Activated T-cell treated with anti-CD3 and anti-CD28 coated beads for 24 hours (primary cell): Measurements from ENCODE around the gene CDKN1A.
A peak's percentile ranks its signal among the peaks of the same experiment; 100 is the strongest.

ENCODE experiments used
- DNase-seq: peaks from one replicate; pipeline ENCODE4 v3.0.0-alpha.2; 2020; ENCODE audit warnings: low read depth

The CDKN1A gene

DNA sequence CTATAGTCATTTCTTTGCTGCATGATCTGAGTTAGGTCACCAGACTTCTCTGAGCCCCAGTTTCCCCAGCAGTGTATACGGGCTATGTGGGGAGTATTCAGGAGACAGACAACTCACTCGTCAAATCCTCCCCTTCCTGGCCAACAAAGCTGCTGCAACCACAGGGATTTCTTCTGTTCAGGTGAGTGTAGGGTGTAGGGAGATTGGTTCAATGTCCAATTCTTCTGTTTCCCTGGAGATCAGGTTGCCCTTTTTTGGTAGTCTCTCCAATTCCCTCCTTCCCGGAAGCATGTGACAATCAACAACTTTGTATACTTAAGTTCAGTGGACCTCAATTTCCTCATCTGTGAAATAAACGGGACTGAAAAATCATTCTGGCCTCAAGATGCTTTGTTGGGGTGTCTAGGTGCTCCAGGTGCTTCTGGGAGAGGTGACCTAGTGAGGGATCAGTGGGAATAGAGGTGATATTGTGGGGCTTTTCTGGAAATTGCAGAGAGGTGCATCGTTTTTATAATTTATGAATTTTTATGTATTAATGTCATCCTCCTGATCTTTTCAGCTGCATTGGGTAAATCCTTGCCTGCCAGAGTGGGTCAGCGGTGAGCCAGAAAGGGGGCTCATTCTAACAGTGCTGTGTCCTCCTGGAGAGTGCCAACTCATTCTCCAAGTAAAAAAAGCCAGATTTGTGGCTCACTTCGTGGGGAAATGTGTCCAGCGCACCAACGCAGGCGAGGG lies 594 bp upstream of the CDKN1A start:
- no peak for DNase-seq

DNA sequence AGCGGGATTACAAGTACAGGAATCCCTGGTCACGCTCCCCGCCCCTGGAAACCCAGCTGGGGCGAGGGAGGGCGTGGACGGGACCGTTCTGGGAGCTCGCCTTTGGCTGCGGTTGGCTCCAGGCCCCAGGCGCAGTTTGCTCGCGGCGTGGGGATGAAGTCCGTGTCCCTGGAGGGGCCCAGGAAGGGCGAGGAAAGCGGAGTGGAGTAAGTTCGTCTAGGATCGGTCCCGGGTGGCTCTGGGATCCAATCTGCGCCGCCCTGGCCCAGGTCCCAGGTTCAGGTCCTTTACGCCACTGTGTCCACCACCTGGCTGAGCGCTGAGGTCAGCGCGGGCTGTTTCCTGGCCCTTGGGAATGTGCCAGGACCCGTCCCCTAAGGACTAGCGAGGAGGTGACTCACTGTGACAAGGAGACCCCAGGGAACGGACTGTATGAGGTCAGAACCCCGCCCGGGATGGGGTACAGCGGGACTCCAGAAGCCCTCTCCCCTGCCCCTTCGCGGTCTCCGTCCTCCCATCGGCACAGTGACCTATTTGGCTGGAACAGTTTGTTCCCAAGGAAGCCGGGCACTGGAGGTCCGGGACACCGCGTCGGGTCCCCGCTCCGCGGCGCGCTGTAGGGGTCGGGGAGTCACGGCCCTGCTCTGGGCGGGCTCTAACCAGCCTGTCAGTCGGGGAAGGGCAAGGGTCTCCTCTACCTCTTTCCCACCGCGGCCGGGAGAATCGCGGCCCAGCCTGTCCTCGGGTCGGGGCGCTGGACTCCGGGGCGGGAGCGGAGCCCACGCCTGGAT lies 724 bp downstream of the CDKN1A start:
- DNase-seq, result no peak

DNA sequence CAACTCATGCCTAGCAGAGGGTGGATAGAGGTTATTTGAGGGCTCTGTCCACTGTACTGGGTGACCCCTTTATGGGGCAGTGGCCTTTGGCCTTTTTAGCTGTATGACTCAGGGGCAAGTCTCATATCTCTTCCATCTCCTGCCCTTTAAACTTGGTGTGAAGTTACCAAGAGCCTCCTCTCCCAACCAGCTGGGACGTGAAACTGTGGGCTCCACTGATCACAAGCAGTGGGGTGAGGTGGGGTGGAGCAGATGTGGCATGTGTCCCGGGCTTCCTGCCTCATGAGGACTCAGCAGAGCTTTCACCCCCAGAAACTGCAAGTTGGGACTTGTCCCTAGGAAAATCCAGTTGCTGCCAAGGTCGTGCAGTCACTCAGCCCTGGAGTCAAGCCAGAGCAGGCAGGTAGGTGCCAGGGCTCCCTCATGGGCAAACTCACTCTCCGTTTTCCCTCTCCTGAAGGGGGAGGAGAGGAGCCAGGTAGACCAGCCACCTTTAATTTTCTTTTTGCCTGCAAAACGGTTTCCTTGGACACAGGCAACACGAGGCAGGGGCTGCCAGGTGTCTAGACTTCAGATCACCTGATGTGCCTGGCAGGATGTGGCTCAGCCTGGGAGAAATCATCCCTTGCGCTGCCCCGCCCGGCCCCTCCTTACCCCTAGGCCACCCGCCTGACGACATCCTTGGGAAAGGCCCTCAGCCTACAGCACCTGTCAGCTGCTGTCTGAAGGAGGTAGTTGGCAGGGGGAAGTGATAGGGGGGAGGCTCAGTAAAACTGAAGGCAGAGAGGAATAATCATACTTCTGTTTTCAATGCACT lies 4.0 kb downstream of the CDKN1A start:
- peak; percentile 45 for DNase-seq

DNA sequence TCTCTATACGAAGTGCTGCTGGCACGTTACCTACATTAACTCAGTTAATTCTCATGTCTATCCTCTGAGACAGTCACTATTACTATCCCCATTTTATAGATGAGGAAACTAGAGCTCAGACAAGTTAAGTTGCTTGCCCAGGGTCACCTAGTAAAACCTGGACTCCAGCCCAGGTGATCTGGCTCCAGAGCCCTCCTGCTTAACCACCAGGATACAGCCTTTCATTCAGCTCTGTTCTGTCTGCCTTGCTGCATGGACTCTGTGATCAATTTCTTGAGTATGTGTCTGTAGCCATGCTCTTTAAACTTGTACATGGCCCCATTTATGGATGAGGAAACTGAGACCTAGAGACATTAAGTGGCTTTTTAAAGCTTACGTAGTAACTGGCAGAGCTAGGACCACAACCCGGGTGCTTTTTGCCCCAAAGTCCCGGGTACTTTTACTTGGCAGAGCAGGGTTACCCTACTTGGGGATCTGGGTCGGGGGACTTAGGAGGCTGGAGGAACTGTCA lies 4.7 kb downstream of the CDKN1A start:
- no peak for DNase-seq

DNA sequence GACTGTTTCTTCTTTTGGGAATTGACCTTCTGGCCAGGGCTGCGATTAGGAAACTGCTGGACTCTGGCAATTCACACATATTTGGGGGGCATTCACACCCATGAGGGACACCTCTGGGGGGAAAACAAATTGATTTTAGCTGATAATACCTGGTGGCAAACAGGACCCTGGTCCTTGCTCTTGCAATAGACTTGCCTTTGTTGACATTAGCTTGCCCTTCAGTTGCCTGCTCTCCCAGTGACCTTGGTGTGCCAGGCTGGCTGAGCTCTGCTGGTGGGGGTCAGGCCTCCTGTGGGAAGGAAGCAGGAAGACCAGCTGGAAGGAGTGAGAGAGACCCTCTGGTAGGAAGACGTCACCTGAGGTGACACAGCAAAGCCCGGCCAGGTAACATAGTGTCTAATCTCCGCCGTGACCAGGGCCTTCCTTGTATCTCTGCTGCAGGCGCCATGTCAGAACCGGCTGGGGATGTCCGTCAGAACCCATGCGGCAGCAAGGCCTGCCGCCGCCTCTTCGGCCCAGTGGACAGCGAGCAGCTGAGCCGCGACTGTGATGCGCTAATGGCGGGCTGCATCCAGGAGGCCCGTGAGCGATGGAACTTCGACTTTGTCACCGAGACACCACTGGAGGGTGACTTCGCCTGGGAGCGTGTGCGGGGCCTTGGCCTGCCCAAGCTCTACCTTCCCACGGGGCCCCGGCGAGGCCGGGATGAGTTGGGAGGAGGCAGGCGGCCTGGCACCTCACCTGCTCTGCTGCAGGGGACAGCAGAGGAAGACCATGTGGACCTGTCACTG lies 5.3 kb downstream of the CDKN1A start:
- no peak for DNase-seq

DNA sequence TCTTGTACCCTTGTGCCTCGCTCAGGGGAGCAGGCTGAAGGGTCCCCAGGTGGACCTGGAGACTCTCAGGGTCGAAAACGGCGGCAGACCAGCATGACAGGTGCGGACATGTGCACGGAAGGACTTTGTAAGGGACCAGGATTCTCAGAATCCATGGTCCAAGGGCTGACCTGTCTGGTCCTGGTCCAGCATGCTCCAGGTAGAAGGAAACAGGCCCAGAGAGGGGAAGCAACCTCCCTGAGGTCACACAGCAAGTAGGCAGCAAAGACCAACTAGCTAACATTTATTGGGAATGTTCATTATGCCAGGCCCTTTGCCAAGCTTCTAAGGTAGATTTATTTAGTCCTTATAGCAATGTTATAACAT lies 5.9 kb downstream of the CDKN1A start:
- no peak for DNase-seq

DNA sequence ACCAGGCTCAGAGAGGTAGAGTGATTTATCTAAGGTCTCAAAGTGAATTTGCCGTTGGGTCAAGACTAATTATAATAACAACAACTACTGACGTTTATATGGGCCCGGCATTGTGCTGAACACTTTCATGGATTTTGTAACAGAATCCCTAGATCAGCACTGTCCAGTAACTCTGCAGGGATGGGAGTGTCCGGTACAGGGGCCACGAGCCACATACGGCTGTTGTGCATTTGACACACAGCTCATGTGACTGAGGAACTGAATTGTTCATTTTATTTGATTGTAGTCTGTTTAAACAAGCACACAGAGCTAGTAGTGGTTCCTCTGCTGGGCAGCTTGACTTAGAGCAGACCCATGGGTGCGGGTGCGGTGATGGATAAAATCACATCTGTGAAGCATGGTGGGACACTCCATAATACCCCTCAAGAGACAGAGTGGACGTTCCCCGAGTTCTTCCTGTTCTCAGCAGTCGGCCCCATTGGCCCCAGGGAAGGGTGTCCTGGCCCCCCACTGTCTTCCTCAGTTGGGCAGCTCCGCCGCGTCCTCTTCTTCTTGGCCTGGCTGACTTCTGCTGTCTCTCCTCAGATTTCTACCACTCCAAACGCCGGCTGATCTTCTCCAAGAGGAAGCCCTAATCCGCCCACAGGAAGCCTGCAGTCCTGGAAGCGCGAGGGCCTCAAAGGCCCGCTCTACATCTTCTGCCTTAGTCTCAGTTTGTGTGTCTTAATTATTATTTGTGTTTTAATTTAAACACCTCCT lies 6.8 kb downstream of the CDKN1A start:
- no peak for DNase-seq

DNA sequence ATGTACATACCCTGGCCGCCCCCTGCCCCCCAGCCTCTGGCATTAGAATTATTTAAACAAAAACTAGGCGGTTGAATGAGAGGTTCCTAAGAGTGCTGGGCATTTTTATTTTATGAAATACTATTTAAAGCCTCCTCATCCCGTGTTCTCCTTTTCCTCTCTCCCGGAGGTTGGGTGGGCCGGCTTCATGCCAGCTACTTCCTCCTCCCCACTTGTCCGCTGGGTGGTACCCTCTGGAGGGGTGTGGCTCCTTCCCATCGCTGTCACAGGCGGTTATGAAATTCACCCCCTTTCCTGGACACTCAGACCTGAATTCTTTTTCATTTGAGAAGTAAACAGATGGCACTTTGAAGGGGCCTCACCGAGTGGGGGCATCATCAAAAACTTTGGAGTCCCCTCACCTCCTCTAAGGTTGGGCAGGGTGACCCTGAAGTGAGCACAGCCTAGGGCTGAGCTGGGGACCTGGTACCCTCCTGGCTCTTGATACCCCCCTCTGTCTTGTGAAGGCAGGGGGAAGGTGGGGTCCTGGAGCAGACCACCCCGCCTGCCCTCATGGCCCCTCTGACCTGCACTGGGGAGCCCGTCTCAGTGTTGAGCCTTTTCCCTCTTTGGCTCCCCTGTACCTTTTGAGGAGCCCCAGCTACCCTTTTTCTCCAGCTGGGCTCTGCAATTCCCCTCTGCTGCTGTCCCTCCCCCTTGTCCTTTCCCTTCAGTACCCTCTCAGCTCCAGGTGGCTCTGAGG lies 7.6 kb downstream of the CDKN1A start:
- no peak for DNase-seq

DNA sequence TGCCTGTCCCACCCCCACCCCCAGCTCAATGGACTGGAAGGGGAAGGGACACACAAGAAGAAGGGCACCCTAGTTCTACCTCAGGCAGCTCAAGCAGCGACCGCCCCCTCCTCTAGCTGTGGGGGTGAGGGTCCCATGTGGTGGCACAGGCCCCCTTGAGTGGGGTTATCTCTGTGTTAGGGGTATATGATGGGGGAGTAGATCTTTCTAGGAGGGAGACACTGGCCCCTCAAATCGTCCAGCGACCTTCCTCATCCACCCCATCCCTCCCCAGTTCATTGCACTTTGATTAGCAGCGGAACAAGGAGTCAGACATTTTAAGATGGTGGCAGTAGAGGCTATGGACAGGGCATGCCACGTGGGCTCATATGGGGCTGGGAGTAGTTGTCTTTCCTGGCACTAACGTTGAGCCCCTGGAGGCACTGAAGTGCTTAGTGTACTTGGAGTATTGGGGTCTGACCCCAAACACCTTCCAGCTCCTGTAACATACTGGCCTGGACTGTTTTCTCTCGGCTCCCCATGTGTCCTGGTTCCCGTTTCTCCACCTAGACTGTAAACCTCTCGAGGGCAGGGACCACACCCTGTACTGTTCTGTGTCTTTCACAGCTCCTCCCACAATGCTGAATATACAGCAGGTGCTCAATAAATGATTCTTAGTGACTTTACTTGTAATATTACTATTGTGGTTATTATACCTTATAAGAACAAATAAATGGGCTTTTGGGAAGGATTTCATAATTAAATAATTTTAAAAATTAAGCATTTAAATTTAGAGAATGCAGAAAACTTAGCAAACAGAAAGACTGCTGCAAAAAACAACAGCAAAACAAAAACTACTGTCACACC lies 8.4 kb downstream of the CDKN1A start:
- no peak for DNase-seq

DNA sequence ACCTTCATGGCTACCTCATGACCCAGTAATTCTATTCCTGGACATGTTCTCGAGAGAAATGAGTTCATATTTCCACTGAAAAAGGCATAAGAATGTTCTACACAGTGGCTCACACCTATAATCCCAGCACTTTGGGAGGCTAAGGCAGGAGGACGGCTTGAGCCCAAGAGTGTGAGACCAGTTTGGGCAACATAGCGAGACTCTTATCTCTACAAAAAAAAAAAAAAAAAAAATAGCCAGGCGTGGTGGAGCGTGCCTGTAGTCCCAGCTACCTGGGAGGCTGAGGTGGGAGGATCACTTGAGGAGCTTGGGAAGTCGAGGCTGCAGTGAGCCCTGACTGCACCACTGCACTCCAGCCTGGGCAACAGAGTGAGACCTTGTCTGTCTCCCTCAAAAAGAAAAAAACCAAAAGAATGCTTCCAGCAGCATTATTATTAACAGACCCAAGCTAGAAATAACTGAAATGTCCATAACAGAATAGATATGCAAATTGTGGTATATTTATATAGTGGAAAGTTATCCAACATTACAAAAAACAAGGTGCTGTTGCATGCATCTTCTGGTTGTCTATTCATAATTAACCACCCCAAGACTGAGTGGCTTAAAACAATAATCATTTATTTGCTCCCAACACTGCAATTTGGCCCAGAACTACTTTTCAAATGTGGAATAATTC lies 9.7 kb downstream of the CDKN1A start:
- DNase-seq, result no peak

DNA sequence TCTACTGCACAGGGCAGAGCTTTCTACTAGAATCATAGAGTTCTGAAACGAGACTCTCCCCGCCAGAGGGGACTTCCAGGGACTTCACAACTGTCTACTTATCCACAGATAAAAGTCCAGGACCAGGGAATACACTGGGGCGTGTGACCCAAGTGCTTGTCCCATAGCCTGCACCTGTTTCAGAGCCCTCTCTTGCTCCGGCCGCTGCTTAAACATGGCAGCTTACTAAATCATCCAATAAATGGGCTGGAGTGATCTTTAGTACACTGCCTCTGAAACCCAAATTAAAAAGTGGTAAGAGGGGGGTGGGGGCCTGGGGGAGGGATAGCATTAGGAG lies 10.2 kb downstream of the CDKN1A start:
- DNase-seq, result no peak

DNA sequence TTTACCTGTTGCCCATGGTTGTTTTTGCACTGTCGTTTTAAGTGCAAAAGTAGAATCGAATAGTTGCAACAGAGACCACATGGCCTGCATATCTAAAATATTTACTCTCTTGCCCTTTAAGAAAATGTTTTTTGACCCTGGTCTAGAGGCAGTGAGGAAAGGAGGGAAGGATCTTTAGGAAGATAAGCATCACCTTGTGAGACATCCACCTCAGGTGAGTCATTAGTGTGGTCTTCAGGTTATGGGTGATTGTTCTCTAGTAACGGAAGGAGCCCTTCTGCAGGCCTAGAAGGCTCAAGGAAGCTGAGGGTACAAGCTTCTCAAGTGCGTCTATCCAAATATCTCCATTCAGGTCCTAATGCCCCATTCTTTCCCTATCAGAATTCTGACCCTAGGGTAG lies 12.5 kb downstream of the CDKN1A start:
- DNase-seq, result no peak

DNA sequence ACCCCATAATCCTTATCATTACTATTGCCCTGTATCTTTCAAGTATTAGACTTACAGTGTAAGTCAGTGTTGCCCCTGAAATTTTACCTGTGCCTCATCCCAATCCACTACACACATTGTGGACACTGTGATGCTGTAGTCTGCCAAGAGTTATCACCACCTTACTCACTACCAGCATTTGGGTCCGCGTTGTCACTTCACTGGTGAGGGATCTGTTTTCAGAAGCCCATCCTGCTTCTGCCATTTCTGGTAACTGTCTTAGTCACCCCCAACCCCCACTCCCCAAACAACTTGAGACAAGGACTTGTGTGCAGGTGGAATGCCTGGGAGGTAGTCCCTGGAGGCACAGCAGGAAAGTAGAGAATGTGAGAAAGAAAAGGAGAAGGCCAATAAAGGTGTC lies 13.1 kb downstream of the CDKN1A start:
- no peak for DNase-seq

DNA sequence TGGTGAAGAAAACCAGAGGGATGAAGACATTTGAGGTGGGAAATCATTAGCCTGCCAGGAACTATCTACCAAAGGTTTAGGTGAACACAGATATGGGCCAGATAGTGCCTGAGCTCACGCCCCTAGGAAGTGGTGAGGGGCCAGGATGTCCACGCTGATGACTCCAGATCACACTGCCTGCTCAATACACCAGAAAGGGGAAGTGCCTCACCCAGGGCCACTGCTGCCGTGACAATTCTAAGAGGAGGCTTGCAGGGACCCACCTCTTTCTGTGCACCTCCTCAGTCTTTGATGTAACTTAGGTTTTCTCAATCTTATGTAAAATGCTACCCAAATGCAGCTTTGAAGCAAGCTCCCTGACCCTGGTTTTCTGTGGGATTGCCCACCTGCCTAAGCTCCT lies 13.7 kb downstream of the CDKN1A start:
- DNase-seq, result no peak

DNA sequence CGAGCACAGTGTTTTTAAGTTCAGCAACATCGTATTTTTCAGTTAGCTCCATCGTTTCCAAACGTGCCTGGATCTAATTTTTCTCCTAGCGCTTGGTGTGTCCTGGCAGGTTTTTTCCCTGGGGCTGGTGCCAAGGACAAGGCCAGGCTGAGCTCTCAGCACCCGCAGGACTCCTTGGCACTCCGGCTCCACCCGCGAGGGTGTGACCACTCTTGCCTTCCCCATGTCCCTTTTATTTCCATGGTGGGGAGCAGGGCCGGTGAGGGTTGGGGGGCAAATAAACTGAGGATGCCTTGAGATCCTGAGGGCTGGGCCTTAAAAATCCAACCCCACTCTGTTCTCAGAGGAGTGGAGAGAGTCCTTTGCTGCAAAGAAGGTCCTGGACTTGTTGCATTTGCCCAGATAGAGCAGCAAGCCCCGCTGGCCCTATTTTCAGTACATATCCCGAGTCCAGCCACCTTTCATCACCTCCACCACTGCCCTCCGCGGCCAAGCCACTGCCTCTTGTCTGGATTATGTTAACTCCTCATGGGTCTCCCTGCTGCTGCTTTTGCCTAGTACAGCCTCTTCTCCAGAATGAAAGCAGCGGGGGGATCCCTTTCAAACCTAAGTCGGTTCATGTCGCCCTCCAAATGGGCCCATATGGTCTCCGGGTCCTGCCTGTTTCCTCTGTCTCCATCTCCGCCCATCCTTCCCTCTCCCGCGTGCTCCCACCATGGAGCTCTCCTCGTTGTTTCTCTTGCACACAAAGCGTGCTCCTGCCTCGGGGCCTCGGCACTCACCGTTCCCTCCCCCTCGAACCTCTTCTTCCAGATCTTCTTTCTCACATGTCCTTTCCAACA lies 14.6 kb downstream of the CDKN1A start:
- DNase-seq, result no peak

DNA sequence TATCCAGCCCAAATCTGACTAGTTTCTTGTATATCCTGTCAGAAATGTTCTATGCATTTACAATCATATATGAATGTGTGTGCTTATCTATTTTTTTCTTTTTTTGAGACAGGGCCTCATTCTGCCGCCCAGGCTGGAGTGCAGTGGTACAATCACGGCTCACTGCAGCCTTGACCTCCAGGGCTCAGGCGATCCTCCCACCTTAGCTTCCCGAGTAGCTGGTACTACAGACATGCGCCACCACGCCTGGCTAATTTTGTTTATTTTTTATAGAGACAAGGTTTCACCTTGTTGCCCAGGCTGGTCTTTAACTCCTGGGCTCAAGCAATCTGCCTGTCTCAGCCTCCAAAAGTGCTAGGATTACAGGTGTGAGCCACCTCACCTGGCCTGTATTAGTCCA lies 16.1 kb downstream of the CDKN1A start:
- DNase-seq, result no peak

DNA sequence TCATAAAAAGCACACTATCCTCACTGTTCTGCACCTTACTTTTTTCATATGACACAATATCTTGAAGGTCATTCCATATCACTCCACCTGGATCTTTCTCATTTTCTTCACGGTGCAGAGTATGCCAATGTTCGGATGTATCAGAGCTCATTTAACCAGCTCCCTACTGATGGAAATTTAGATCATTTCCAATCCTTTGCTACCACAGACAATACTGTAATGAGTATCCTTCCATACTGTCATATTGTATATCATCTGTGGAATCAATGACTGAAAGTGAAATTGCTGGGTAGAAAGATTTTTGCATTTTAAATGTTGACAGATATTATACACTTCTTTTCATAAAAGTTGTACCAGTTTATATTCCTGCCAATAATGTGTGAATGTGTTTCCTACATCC lies 16.9 kb downstream of the CDKN1A start:
- no peak for DNase-seq

DNA sequence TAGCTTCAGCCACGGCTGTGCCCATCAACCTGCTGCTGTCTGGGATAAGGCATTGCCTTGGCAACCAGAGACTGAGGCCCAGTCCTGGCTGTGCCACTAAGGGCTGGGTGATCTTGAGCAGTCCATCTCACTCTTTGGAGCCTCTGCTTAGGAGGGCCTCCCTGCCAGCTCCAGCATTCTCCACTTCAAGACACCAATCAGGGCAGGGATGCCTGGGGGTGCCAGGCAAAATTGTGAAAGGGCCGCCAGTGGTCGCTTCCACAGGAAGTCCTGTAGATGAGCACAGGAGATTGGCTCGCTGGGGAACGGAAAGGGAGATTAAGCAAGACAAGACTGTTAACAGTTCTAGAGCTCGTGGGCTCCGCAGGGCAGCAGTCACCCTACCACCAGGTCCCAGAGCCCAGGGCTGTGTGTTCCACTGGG lies 19.0 kb downstream of the CDKN1A start, which contains the start of gene RAB44:
TSS of gene RAB44 (plus strand) at position 346 of the 423 bp plus-strand sequence. CDS start 6,410 bp downstream, outside the sequence.
- no peak for DNase-seq
